GM19324 (cell line): Measurements from ENCODE around the gene ERC2.

Source experiments
- ATAC-seq: cut with Tn5 transposase; IDR thresholded peaks from one replicate; pipeline ENCODE4 v1.9.1; 2021; ENCODE audit warnings: mild to moderate bottlenecking, moderate library complexity; ENCODE audit not compliant: unreplicated experiment, low FRiP score

ERC2 gene

GRCh38 chr3:55735976-55736375 is 732.3 kb downstream of the ERC2 start:
- ATAC-seq: no peak

- ATAC-seq: no peak
These were observed 736.5 kb downstream of the ERC2 start for GRCh38 chr3:55731741-55732140.

- ATAC-seq: no peak
These were observed 738.7 kb downstream of the ERC2 start for GRCh38 chr3:55729546-55729945.

GRCh38 chr3:55728461-55729100 is 739.7 kb downstream of the ERC2 start:
- ATAC-seq: no peak

GRCh38 chr3:55726501-55726775 is 741.8 kb downstream of the ERC2 start:
- no peak for ATAC-seq

- no peak for ATAC-seq
These were observed 742.4 kb downstream of the ERC2 start for GRCh38 chr3:55725681-55726500.

GRCh38 chr3:55724821-55725220 is 743.4 kb downstream of the ERC2 start:
- peak; percentile 80 for ATAC-seq

GRCh38 chr3:55724407-55724784 is 743.9 kb downstream of the ERC2 start:
- no peak for ATAC-seq

GRCh38 chr3:55723653-55724406 is 744.4 kb downstream of the ERC2 start:
- ATAC-seq: no peak

- no peak for ATAC-seq
These were observed 746.4 kb downstream of the ERC2 start for GRCh38 chr3:55721716-55722484.

GRCh38 chr3:55720614-55721013 is 747.7 kb downstream of the ERC2 start:
- no peak for ATAC-seq

- no peak for ATAC-seq
These were observed 748.8 kb downstream of the ERC2 start for GRCh38 chr3:55719508-55719907.

GRCh38 chr3:55719006-55719405 is 749.3 kb downstream of the ERC2 start:
- no peak for ATAC-seq

- no peak for ATAC-seq
These were observed 749.7 kb downstream of the ERC2 start for GRCh38 chr3:55718521-55718921.

- ATAC-seq: no peak
These were observed 750.2 kb downstream of the ERC2 start for GRCh38 chr3:55718074-55718473.

GRCh38 chr3:55717481-55717880 is 750.8 kb downstream of the ERC2 start:
- ATAC-seq: no peak

- ATAC-seq: no peak
These were observed 751.5 kb downstream of the ERC2 start for GRCh38 chr3:55716611-55717225.

- no peak for ATAC-seq
These were observed 752.2 kb downstream of the ERC2 start for GRCh38 chr3:55716044-55716443.

- no peak for ATAC-seq
These were observed 754.2 kb downstream of the ERC2 start for GRCh38 chr3:55714057-55714456.

- ATAC-seq: no peak
These were observed 756.6 kb downstream of the ERC2 start for GRCh38 chr3:55711646-55712045.
